ENCODE data around the gene PIPOX. TPM values are rescaled to one million over a fixed set of nuclear protein-coding genes. Genes with fewer than 3 reads are reported as not detected.
"Not testable (repeated sequence)": the region's sequence is repeated elsewhere in the genome, so short reads cannot be mapped to it uniquely, and the experiment has no call there.

PIPOX gene
- total and polyA plus RNA-seq, 7 donors = 0.71 to 20.5 (median 8.7) TPM; not detected in 1

- H3K36me3 ChIP-seq = peaks cover 18 to 66% (median 35%) of the 10 kb centered on the region in 4 donors
- no peaks in the 10 kb centered on the region for H3K27me3 ChIP-seq
- intact Hi-C loops (cut with DNase I) = no loop called here
- no peak for DNase-seq
- no peaks in the 10 kb centered on the region for H3K9me3 ChIP-seq
- H3K4me3 ChIP-seq = no peak overlapping the region
- no peak for TF ChIP-seq EP300 (IDR thresholded peaks at IDR 0.05)
- no peak for TF ChIP-seq CTCF (IDR thresholded peaks at IDR 0.05)
- TF ChIP-seq POLR2AphosphoS5 (IDR thresholded peaks at IDR 0.05) = no peak
- no peak for TF ChIP-seq POLR2A (IDR thresholded peaks at IDR 0.05)
- peak overlapping the region in 2 of 4 donors; percentile 35 to 51 for H3K27ac ChIP-seq
- H3K4me1 ChIP-seq = peaks cover 0 to 26% (median 14%) of the 10 kb centered on the region in 4 donors
- WGBS, 2 donors = 91 to 97% methylated on average over 12 of the region's 12 CpGs
Observed at GRCh38 chr17:29085223-29085622, 42.3 kb downstream of the PIPOX start.

GRCh38 chr17:29086628-29087332, 43.8 kb downstream of the PIPOX start:
- Histone ChIP-seq H3K9me3 (no peaks in the 10 kb centered on the region), H3K27ac (no peak overlapping the region), H3K4me1 (peaks cover 0 to 29% (median 16%) of the 10 kb centered on the region in 4 donors), H3K4me3 (no peak overlapping the region), H3K36me3 (peaks cover 18 to 64% (median 27%) of the 10 kb centered on the region in 4 donors), H3K27me3 (no peaks in the 10 kb centered on the region)
- no peak for DNase-seq
- TF ChIP-seq POLR2A (IDR thresholded peaks at IDR 0.05) (no peak), POLR2AphosphoS5 (IDR thresholded peaks at IDR 0.05) (no peak), CTCF (IDR thresholded peaks at IDR 0.05) (no peak), EP300 (IDR thresholded peaks at IDR 0.05) (no peak)
- intact Hi-C loops (cut with DNase I) = no loop called here
- 92 to 94% methylated on average over 19 of the region's 19 CpGs for WGBS, 2 donors

- DNase-seq; H3K9me3 ChIP-seq; intact Hi-C loops (cut with DNase I); H3K27me3 ChIP-seq; H3K4me3 ChIP-seq: not testable (repeated sequence)
- WGBS, 2 donors = 91 to 99% methylated on average over 3 of the region's 3 CpGs
- Histone ChIP-seq H3K27ac (peak overlapping the region in 3 of 4 donors; percentile 76 to 79 (median 77)), H3K36me3 (peaks cover 18 to 73% (median 39%) of the 10 kb centered on the region in 4 donors), H3K4me1 (peaks cover 0 to 29% (median 16%) of the 10 kb centered on the region in 4 donors)
Observed at GRCh38 chr17:29088782-29089181, 45.8 kb downstream of the PIPOX start.

GRCh38 chr17:29089601-29090044, 46.7 kb downstream of the PIPOX start:
- H3K27me3 ChIP-seq = no peaks in the 10 kb centered on the region
- H3K4me1 ChIP-seq = peaks cover 0 to 27% (median 16%) of the 10 kb centered on the region in 4 donors
- WGBS, 2 donors = 85 to 89% methylated on average over 20 of the region's 20 CpGs
- peak overlapping the region in 3 of 4 donors; percentile 76 to 79 (median 77) for H3K27ac ChIP-seq
- peak; percentile 82 for DNase-seq
- intact Hi-C loops (cut with DNase I) = no loop called here
- no peak for TF ChIP-seq EP300 (IDR thresholded peaks at IDR 0.05)
- peak in 2 of 4 donors; percentile 13 to 22 for TF ChIP-seq POLR2AphosphoS5 (IDR thresholded peaks at IDR 0.05)
- peak overlapping the region in 1 of 4 donors; percentile 12 for H3K4me3 ChIP-seq
- peaks cover 18 to 82% (median 47%) of the 10 kb centered on the region in 4 donors for H3K36me3 ChIP-seq
- no peaks in the 10 kb centered on the region for H3K9me3 ChIP-seq

GRCh38 chr17:29090108-29090507, 47.2 kb downstream of the PIPOX start:
- Histone ChIP-seq H3K36me3 (peaks cover 18 to 82% (median 52%) of the 10 kb centered on the region in 4 donors), H3K4me3 (no peak overlapping the region), H3K4me1 (peaks cover 0 to 22% (median 14%) of the 10 kb centered on the region in 4 donors), H3K27me3 (no peaks in the 10 kb centered on the region), H3K27ac (peak overlapping the region in 3 of 4 donors; percentile 76 to 79 (median 77)), H3K9me3 (no peaks in the 10 kb centered on the region)
- TF ChIP-seq POLR2A (IDR thresholded peaks at IDR 0.05) (no peak), POLR2AphosphoS5 (IDR thresholded peaks at IDR 0.05) (no peak), CTCF (IDR thresholded peaks at IDR 0.05) (no peak), EP300 (IDR thresholded peaks at IDR 0.05) (no peak)
- 93 to 97% methylated on average over 4 of the region's 4 CpGs for WGBS, 2 donors
- no peak for DNase-seq
- intact Hi-C loops (cut with DNase I) = no loop called here

All from sigmoid colon (tissue), 7 donors.